ENCODE data around the gene EML3. TPM values are rescaled to one million over a fixed set of nuclear protein-coding genes. Genes with fewer than 3 reads are reported as not detected.

The EML3 gene
- total and polyA plus RNA-seq, 2 of the 8 experiments (the other 6 are each of a cell fraction or from before 2014, with no cell fraction given), result 19.2 to 29.9 TPM

DNA sequence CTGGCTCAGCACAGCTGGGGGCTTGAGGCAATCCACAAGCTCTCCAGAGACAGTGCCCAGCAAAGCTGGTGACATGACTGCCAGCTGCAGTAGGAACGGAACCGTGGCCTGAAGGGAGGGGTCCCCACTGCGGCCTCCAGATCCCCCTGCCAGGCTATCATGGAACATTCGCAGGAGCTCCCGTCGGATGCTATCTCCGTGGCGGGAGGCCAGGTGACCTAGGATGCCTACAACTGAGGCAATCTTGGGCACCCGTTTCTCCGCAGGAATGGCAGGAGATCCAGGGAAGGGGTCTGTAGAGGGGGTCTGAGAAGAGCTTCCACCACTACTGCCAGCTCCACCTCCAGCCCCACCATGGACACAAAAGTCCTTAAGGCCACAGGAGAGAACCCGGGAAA, 36.4 kb upstream of the EML3 start (continued):
- TF ChIP-seq EP300 (IDR thresholded peaks at IDR 0.05; ENCODE audit: borderline replicate concordance in 1 of 2, low read depth in 2 of 2, low read length in 2 of 2), result no peak
- TF ChIP-seq HDAC2 (IDR thresholded peaks at IDR 0.05; ENCODE audit: borderline replicate concordance in 1 of 2, low read depth in 2 of 2, low read length in 2 of 2), result no peak
- TF ChIP-seq MAFK (IDR thresholded peaks at IDR 0.05; ENCODE audit: low read depth, low read length), result no peak
- TF ChIP-seq KDM4A (IDR thresholded peaks at IDR 0.05; ENCODE audit: low read depth, low read length, severe bottlenecking), result no peak
